Ramos (cell line): ENCODE measurements around the gene LSP1.

Experiments
- in situ Hi-C: fragments of 300-500 bp; cut with MboI; formaldehyde crosslinking; loops from one replicate; pipeline ENCODE4 v1.14.3; 2022; ENCODE audit warnings: low sequenced_read_pairs; ENCODE audit not compliant: unreplicated experiment

Gene LSP1

GRCh38 chr11:1823376-1824220, 29.3 kb upstream of the LSP1 start:
- in situ Hi-C loops, result no loop called here

DNA sequence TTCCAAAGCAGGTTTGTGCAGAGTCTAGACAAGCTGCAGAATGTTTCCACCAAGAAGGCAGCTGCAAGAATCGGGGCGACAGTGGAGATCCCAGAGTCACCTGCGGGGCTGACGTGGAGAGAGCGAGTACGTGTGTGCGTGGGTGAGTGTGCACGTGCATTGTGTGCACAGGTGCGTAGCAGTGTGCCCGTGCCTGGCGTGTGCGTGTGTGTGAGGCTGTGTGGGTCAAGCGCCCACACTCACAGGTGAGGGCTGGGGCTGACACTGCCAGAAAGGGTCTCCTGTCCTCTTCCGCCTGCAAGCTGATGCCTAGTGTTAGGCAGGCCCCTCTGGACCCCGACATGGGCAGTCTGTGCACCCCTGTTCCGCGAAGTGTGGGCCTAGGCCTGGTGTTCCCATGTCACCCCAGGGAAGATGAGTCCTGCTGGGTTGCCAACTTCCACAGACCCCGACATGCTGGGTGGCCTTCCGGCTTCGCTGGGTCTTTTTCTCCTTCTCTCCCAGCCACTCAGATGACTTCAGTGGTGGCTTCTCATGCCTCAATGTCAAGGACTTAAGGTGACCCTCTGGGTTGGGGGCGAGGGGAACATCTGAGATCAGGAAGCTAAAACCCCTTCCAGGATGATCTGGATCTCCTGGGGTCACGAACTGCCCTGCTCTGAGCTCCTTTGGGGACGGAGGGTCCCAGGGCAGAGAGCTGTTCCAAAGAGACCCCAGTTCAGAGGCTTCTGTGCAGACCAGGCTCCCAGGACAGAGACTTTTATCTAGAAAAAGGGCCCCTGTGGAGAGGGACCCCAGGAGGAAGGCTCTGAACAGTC, 28.5 kb upstream of the LSP1 start:
- in situ Hi-C loops, result no loop called here

DNA sequence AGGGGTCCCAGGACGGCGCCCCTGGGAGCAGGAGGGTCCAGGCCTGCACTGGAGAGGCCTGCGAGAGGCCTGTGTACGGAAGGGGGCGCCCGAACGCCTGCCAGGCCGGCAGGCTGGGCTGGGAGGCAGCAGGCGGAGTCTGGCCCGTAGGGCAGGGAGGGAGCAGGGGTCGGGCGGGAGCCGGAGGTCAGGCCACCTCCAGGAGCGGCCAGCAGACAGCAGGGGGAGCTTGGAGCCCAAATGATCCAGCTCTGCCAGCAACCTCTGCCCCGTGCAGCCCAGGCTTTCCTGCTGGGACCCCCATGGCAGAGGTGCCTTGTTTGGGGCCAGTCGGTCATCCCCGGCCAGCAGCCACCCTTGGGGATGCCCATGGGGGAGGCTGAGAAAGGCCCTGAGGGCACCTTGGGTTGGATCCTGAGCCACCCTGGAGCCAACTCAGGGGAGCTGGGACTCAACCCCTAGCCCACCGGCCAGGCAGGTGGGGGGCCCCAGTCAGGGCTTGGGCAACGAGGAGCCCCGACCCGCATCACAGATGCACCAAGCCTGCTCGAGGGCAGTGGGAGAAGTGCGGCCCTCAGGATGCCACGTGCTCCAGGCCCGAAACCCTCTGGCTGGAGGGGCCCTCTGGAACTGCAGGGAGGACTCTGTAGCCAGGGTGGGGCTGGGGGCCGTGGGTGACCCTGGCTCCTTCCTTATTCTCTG, 27.7 kb upstream of the LSP1 start:
- in situ Hi-C loops, result no loop called here

- in situ Hi-C loops, result no loop called here
Measured at GRCh38 chr11:1825785-1826451, 27.0 kb upstream of the LSP1 start.

- in situ Hi-C loops, result no loop called here
Measured at GRCh38 chr11:1826552-1827094, 26.3 kb upstream of the LSP1 start.

GRCh38 chr11:1827095-1827813, 25.6 kb upstream of the LSP1 start:
- in situ Hi-C loops, result no loop called here

DNA sequence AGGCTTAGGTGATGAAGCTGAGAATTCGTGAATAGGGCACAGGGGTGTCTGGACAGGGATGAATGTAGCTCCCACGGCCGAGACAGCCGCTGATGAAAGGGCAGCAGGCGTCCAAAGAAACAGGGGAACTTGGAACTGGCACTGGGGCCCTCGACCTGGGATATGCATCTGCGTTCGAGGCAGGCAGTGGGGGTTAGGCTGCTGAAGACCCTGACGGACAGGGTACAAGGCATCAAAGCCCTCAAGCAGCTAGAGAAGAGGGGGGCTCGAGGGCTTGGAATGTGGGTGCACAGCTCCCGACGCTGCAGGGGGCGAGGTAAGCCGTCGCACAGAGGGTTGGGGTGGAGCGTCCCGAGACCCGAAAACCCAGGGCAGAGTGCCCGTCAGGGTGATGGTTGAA, 25.0 kb upstream of the LSP1 start:
- in situ Hi-C loops, result no loop called here

DNA sequence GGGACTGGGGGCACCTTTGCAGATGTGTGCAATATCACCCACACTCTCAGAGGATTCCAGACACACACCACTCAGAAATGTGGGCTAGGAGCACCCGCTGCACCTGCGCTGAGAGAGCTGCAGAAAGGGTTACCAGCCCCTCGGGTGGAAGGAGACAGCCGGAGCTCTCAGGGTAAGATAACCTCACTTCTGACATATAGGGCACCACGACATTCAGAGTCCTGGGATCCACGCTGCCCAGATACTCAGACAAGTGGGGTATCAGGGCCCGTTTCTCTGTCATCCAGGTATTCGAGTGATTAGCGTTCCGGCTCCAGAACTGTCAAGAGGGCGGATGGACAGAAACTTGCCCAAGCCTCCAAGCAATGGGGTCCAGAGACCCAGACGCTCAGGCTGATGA, 24.3 kb upstream of the LSP1 start:
- in situ Hi-C loops, result no loop called here

- in situ Hi-C loops, result no loop called here
Measured at GRCh38 chr11:1829039-1829820, 23.7 kb upstream of the LSP1 start.

GRCh38 chr11:1830004-1830321, 22.9 kb upstream of the LSP1 start:
- in situ Hi-C loops, result loop anchor here (10.0 kb wide), 1 partner anchor 325 kb away; no protein-coding TSS in a partner anchor

- in situ Hi-C loops, result loop anchor here (10.0 kb wide), 1 partner anchor 324 kb away; no protein-coding TSS in a partner anchor
Measured at GRCh38 chr11:1830322-1831223, 22.3 kb upstream of the LSP1 start.

- in situ Hi-C loops, result loop anchor here (10.0 kb wide), 1 partner anchor 323 kb away; no protein-coding TSS in a partner anchor
Measured at GRCh38 chr11:1831338-1832210, 21.3 kb upstream of the LSP1 start.

- in situ Hi-C loops, result loop anchor here (10.0 kb wide), 1 partner anchor 322 kb away; no protein-coding TSS in a partner anchor
Measured at GRCh38 chr11:1832211-1832919, 20.5 kb upstream of the LSP1 start.

GRCh38 chr11:1832920-1833295, 20.0 kb upstream of the LSP1 start:
- in situ Hi-C loops, result loop anchor here (10.0 kb wide), 1 partner anchor 322 kb away; no protein-coding TSS in a partner anchor

DNA sequence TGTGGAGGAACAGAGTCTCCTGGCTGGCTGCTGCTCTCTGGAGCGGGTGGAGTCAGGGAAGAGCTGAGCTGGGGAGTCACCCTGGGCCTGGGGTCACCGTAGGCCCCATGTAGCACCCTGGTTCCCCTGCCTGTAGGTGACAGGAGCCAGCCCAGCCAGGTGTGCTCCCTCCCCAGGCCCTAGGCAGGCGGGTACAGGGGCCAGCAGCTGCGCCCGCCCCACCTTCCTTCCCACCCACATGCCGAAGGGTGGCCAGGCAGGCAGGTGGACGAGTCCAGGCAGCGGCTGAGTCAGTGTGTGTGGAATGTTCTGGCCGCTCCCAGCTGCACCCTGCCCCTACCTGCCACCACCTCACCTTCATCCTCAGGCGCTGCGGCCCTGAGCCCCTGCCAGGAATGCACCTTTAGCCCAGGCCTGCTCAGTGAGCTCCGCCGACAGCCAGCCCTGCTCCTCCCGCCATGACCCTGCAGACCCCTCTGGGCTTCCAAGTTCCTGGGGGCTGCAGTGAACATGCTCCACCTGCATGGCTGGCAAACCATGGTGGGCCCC, 18.7 kb upstream of the LSP1 start:
- in situ Hi-C loops, result loop anchor here (10.0 kb wide), 1 partner anchor 321 kb away; no protein-coding TSS in a partner anchor
